Measurements from ENCODE around the gene VEZT.
"Not testable (repeated sequence)": the region's sequence is repeated elsewhere in the genome, so short reads cannot be mapped to it uniquely, and the experiment has no call there.

The VEZT gene

DNA sequence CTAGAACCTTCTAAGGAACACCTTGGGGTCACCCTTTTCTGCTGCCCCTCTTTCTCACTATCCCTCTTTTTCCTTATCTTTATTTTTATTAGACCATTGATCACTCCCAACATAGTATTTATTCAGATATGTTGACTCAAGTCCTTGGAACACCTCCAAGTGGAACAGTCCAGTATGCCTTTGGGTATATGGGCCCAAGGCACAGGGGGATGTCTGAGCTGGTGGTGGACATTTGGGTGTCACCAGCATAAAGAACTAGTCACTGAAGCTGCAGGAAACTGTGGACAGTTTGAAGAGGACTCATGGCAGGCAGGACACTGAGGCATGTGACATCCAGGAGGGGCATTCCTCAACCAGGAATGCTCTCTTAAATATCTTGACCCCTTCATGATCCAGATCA, 105.6 kb downstream of the VEZT start:
- DNase-seq, result no peak

DNA sequence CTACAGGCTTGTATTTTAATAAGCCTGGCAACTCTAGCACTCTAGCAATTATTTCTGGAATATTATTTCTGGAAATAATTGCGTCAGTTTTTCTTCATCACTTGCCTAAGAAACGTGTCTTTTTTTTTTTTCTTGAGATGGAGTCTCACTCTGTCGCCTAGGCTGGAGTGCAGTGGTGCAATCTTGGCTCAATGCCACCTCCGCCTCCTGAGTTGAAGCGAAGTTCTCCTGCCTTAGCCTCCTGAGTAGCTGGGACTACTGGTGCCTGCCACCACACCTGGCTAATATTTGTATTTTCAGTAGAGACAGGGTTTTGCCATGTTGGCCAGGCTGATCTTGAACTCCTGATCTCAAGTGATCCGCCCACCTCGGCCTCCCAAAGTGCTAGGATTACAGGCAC, 106.6 kb downstream of the VEZT start:
- not testable (repeated sequence) for DNase-seq

DNA sequence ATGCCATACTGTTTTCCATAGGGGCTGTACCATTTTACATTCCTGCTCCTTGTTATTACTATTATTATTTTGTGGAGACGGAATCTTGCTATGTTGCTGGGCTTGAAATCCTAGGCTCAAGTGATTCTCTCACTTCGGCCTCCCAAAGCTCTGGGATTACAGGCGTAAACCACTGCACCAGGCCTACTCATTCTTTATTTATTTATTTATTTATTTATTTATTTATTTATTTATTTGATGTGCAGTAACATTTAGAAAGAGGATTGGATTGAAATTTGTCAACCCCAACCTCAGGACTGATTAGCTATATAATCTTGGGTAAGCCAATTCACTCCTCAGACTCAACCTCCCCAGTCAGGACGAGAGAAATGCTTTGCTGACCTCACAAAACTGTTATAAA, 107.9 kb downstream of the VEZT start:
- DNase-seq, result no peak

DNA sequence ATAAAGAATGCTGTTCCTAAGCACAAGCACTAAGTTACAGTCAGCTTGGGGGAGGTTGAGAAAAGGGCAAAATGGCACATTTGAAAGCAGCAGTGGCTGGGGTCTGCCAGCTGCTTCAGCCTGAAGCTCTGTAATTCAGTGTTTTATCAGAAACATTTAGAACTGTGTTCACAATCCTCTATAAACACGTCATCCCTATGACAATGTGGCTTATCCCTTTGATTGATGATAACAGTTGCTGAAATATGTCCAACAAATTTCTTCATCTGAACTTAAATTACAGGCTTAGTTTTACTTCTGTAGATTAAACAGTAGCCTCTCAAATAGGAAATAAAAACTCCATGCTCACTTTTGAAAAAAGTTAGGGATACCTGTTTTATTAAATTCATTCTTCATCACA, 108.8 kb downstream of the VEZT start:
- no peak for DNase-seq

DNA sequence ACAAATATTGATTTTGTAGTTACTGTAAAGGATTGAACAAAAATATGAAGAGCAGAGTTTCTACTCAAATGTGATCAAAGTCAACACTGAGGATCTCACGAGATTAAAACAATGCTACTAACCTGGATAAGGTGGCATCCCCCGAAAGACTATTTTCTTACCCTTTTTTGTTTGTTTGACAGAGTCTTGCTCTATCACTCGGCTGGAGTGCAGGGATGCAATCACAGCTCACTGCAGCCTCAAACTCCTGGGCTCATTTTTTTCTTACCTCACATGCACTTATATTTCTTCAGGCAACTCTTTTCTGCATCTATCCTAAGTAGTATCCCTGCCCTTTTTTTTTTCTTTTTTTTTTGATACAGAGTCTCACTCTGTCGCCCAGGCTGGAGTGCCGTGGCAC, 109.2 kb downstream of the VEZT start:
- DNase-seq, result no peak

DNA sequence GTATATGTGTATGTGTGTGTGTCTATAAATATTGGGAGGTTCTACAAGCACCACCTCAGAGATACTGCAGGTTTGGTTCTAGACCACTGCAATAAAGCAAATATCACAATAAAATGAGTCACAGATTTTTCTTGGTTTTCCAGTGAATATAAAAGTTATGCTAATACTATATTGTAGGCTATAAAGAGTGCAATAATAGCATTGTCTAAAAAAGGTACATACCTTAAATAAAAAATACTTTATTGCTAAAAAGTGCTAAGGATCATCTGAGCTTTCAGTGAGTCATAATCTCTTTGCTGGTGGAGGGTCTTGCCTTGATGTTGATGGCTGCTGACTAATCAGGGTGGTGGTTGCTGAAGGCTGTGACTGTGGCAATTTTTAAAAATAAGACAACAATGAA, 111.1 kb downstream of the VEZT start:
- DNase-seq, result no peak

DNA sequence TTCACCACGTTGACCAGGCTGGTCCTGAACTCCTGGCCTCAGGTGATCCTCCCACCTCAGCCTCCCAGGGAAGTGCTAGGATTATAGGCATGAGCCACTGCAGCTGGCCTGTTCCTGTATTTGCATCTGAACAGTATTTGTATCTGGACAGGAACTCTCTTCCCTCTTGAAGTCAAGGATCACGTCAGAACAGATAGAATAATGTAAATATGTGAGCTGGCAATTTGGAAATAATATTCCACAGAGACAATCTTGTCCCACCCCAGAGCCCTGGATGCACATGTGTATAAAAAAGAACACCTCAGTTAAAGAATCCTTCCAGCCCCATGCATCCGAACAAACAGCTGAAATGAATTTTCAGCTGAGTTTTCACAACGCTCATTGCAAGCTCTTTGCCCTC, 118.3 kb downstream of the VEZT start:
- DNase-seq, result no peak

DNA sequence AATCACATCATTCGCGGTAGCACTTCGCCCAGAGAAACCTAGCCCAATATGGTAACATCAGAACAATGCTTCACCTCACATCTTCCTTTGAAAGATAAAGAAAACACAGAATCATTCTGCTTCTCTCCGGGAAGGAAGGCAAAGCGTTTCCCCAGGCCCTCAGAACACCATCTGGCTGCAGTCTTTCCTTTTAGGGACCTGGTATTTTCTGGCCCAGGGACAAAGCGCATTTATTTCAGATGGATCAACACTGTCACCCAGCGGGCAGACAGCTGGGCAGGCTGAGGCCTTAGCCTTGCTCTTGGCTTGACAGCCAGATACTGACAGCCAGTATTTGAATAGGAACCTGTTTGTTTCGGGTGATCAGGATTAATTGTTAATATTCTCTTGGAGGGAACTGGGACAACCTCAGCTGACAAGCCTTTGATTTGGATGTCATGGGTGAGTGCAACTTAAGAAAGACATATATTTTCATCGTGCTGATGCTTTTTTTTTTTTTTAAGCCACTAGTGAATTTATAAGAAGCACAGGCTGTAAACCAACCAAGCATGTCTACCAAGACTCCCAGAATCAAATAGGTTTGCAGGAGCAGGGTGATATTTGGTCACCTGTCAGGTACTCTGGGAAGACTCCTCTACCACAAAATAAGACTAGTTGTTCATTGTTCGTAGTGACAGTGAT, 118.9 kb downstream of the VEZT start:
- DNase-seq, result no peak

DNA sequence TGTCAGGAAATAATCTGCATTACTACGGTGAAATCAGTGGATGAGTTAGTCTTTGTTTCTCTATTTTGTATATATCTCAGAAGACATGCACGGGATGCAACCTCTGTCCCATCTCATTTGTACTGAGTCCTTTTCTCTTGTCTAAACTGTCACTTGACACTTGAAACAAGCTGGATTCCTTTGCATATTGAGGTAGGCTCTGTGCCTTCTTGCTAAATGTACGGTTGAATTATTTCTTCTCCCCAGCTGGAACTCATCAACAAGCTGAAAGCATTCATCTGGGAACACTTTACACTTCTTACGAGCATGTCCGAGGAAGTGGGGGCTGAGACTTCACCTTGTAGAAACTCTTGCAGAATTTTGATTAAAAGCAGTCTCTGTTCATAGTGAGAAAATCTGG, 119.5 kb downstream of the VEZT start:
- DNase-seq, result no peak

DNA sequence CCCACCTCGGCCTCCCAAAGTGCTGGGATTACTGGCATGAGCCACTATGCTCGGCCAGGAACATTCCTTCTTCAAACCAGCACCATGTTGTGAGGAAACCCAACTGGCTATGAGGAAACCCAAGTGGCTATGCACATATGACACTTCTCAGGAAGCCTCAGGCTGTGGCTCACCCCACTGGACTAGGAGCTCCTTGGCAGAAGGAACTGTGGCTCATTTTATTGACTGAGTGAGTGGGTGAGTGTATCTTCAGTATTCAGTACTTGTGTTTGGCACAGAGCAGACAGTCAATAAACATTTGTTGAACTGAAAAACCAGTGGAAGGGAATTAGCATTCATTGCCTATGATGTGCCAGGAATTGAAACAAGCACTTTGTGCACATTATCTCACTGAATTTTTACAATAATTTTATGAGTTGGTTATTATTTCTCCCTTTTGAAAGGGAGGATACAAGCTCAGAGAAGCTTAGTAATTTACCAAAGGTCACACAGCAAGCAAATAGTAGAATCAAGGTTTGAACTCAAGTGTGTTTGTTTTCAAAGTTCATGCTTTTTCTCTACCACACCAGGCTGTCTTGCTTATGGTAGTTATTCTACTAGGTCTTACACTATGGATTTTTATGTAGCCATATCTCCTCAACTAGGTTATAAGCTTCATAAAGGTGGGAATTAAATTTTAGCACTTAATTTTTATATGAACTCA, 121.6 kb downstream of the VEZT start:
- DNase-seq, result no peak

DNA sequence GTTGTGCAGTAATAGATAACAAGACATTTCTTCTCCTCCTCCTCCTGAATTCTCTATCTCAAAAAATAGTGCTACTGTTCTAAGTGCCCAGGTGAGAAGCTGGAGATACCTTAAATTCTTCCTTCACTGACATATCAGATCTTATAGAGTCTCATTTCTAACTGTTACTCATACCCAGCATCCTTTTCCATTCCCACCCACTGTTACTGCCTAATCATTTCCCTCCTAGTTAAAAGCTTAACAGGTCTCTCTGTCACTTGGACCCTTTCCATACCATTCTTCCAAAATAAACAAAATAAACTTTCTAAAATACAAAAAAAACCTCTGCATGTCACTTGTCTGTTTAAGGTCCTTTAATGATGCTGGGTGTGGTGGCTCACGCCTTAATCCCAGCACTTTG, 124.4 kb downstream of the VEZT start:
- no peak for DNase-seq

DNA sequence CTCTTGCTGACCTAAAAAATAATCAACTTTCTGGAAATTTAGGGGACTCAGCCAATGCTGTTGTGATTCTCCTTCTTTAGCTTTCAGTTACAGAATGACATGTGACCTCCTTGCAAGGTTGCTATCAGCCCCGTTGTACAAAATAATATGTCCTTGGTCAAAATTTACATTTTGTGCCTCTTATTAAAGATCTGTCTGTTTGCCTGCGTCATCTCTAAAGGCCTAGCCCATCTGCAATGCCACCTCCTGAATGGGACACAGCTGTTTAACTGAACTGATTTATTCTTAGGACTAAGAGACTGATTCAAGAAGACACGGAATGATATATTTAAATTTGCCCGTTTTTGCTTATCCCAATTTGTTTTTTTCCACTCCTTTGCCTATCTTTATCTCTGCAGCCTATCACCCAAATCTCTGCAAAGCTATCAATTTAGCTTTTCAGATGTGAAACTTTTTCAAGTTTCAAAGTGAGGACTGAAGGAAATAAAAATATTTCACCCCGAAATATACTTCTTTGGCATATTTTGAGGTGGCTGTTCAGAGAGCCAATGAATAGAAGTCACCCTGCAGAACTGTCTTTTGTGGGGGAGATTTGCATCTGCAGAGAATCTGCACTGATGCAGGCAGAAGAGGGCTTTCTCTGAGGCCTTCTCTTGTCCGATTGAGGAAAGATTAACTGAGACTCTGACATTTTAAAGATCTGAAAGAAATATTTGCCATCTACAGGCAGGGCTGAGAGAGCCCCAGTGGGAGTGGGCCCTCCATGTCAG, 126.0 kb downstream of the VEZT start:
- DNase-seq, result no peak

DNA sequence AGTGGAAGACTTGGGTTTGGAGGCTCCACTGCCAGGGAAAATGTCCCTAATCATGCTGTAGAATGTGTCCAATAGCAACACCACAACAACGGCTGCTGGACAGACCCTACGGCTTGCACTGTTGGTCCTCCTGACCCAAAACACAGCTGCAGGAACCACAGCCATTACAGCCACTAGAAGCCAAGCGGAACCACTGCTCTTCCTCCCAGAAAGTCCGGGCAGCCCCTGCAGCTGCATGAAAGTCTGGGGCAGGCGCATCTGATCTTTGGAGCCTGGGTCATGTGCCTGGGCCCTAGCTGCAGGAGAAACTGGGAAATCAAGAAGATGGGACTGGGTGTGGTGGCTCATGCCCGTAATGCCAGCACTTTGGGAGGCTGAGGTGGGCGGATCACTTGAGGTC, 131.7 kb downstream of the VEZT start:
- DNase-seq, result no peak

DNA sequence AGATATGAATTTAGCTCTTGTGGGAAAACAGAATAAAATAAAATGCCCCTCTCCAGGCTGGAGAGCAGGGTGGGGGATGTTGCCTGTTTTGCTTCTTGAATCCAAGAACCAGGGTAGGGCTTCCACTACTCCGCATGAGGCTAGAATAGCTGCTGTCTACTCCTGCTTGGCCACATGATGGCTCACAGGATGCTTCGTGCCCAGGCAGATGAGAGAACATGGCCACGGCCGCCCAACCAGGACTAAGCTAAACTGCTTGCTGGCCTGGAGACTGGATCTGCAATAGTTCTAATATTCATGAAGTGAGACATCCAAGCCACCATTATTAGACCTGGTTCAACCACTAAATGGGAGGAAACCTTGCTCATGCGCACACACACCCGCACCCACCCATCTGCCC, 134.1 kb downstream of the VEZT start:
- DNase-seq, result no peak
